EL (cell line): ENCODE measurements around the gene BIRC3.
"Not testable (repeated sequence)": the region's sequence is repeated elsewhere in the genome, so short reads cannot be mapped to it uniquely, and the experiment has no call there.

Experiments
- DNase-seq: peaks from one replicate; pipeline ENCODE4 v3.0.0-alpha.2; 2016

Gene BIRC3

DNA sequence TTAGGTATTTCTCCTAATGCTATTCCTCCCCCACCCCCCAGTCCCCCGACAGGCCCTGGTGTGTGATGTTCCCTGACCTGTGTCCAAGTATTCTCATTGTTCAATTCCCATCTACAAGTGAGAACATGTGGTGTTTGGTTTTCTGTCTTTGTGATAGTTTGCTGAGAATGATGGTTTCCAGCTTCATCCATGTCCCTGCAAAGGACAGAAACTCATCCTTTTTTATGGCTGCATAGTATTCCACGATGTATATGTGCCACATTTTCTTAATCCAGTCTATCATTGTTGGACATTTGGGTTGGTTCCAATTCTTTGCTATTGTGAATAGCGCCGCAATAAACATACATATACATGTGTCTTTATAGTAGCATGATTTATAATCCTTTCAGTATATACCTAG lies 20.5 kb upstream of the BIRC3 start:
- DNase-seq: not testable (repeated sequence)

DNA sequence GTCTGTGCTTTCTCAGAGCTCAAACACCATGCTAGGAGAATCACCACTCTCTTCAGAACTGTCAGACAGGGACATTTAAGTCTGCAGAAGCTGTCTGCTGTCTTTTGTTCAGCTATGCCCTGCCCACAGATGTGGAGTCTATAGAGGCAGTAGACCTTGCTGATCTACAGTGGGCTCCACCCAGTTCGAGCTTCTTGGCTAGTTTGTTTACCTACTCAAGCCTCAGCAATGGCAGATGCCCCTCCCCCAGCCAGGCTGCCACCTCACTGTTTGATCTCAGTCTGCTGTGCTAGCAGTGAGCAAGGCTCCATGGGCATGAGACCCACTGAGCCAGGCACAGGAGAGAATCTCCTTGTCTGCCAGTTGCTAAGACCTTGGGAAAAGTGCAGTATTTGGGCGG lies 16.4 kb upstream of the BIRC3 start:
- not testable (repeated sequence) for DNase-seq

DNA sequence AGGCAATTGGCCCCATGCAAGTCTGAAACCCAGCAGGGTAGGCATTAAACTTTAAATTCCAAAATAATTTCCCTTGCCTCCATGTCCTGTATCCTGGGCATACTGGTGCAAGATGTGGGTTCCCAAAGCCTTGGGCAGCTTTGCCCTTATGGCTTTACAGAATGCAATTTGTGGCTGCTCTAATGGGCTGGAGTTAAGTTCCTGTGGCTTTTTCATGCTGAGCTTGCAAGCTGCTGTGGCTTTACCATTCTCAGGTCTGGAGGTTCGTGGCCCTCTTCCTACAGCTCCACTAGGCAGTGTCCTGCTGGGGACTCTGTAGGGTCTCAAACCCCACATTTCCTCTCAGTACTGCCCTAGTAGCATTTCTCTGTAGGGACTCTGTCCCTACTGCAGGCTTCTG lies 15.0 kb upstream of the BIRC3 start:
- no peak for DNase-seq

DNA sequence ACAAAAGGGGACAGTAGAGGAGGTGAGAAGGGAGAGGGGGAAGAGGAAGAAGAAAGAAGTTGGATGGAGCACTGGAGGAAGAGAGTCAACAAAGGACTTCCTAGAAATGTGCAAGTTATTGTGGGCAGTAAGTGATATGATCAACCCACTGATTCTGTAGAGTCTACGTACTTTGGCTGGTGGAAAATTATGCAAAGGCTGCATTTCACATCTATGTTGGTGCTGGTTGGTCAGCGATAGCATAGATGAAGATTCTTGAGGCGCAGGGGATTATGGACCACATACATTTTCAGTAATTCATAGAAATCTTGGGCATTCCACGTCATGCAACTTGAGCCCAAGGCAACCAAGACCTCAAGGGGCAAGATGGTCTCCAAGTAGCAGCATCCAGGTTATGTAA lies 12.6 kb upstream of the BIRC3 start:
- no peak for DNase-seq

DNA sequence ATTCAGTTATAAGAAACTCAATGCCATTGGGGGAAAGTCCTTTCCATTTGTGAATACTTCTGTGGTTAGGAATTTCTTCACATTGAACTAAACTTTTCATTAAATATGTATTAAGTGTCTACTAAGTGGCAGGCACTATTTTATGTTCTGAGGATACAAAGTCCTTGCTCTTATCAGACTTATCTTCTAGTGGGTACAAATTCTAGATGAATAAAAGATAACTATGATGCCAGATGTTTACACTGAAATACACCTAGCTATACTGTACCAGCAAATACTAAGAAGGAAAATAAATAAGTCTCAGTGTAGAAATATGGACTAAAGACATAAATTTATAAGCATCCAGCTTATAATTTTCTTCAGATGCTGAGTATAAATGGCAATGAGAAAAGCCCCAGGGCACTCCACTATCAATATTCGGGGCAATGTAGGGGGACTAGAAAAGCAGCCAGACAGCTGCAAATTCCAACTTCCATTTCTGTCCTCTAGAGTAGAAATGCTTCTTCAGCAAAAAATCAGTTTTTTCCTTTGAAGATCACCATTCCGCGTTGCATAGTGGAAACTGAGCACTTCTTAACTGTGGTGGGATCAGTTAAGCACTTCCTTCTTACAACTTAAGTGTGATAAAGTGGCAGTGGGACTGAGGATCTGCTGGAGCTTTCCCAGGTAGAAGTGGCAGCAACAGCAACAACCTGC lies 11.8 kb upstream of the BIRC3 start:
- DNase-seq: no peak

DNA sequence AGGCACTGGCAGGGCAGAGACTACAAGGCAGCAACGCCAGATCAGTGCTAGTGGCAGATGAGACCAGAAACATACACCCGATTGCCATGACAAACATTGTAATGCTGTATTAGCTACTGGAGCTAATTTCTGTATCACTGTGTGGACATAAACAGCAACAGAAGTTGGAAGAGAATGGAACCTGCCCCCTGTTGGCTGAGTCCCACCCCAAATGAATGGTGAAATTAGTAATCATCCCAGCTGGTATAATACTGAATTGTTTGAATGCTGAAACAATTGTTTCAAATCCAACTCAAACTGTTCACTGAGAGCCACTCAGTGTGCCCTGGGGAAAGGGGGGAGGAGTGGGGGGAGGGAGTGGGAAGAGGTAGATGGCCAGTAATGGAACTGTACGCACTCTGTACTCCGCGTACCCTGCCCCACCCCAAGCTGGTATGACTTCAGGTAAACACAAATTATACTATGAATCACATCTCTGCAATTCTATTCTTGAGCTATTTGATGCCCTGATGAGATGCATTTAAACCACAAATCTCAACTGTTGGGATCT lies 11.2 kb upstream of the BIRC3 start:
- DNase-seq: no peak

DNA sequence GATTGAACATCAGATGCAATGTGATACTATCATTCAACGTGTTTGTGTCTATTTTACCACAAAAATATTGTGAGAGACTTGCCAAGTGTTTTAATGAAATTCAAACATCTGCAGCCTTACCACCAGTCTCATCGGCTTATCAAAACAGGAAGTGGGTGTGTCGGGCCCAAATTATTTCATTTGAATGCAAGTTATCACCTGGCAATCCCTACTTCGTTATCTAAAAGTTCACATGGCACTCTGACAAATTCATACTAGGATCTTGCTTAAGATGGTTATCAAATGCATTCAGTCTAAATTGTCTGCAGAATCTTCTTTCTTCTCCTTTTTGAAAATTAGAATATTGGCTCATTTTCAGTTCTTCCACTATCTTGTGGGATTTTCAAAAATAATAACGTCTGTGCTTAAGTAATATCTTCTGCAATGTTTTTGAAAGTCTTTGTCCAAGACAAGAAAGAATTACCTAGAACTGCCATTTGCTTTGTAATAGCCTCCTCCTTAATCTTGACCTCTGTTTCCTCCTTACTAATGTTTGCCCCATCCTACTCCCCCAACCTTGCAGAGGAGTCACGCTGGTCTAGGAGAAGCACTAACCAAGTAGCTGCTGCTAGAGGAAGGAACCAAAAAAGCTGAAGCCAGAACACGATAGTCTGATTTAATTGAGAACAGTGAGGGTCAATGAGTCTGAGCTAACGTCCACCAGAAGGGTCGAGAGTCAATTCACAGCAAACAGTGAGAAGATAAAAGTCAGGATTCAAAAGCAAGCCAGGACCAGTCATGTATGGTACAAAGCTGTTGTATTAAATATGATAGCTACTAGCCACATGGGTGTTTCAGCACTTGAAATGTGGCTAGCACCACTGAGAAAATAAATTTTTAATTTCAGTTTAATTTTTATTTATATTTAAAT lies 10.2 kb upstream of the BIRC3 start:
- no peak for DNase-seq

DNA sequence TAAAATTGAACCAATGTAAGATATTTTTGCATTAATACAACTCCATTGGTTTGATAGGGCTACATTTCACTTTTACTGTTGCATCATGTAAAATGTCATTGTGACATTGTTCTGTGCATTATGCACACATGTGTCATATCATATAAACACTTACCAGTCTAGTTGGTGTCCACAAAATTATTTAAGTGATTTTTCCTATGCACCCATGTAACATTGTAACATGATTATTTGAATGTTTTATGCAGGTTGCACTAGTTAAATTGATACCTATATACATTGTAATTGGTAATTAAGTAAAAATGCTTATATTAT lies 9.6 kb upstream of the BIRC3 start:
- DNase-seq: no peak

DNA sequence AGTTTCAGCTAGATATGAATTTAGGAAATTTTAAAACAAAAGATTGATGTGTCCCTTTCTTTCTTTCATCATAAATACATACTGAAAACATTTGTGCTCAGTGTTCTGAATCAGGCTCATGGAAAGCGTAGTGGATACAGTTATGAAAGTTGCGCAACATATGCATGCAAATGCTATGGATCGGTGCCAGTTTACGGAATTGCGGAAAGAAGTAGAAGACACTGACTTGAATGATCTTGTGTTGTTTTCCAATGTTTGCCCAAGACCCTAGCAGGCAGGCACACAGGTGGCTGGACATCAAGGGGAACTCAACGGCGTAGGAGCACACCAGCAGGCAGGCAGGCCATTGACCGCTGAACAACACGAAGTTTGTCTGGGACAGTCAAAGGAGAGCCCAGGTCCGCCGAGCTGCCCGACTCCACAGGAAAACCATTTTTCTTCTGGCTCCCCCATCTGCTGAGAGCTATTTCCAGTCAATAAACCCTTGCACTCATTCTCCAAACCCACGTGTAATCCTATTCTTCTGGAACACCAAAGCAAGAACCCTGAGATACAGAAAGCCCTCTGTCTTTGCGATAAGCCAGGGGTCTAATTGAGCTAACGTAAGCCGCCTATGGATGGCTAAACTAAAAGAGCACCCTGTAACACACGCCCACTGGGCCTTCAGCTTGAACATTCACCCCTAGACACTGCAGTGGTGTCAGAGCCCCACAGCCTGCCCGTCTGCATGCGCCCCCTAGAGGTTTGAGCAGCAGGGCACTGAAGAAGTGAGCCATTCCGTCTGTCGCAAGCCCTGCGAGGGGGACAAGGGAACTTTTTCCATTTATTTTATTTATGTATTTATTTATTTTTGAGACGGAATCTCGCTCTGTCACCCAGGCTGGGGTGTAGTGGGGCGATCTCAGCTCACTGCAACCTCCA lies 7.4 kb upstream of the BIRC3 start:
- no peak for DNase-seq

DNA sequence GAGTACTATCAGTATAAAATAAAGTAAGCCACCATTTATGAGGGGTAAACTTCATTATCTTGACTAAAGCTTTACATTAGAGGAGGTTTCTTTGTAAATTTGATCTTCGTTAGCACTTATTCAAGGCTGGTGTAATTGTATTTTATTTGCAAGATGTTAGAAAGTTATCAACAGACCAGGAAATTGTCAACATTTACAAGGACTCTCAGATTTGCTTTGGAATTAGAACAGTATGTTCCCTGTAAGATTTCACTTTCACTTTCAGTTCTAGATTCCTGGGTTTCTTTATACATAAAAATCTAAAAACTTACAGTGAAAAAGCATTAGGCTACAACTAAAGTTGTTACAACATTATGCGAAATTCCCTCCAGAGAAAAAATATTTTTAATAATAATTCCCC lies 4.6 kb upstream of the BIRC3 start:
- no peak for DNase-seq

DNA sequence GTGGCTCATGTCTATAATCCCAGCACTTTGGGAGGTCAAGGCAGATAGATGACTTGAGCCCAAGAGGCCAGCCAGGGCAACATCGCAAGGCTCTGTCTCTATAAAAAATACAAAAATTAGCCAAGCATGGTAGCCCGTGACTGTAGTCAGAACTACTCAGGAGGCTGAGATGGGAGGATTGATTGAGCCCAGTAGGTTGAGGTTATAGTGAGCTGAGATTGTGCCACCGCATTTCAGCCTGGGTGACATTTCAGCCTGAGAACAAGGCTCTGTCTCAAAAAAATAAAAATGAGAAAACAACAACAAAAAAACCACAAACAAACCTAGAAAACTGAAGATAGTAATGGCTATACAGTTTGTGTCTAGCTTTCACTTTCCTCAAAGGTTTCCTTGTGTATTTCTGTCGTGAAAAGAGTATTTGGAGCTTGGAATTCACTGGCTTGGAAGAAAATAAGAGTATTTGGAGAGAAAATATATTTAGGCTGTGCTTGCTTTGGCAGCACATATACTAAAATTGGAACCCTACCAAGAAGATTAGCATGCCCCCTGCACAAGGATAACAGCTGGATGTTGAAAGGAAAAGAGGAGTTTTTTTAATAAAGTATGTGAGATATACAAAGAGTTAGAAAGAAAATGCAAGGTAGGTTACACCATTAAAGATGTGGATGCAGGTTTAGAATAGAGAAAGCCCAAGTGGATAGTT lies 3.9 kb upstream of the BIRC3 start:
- DNase-seq: no peak

DNA sequence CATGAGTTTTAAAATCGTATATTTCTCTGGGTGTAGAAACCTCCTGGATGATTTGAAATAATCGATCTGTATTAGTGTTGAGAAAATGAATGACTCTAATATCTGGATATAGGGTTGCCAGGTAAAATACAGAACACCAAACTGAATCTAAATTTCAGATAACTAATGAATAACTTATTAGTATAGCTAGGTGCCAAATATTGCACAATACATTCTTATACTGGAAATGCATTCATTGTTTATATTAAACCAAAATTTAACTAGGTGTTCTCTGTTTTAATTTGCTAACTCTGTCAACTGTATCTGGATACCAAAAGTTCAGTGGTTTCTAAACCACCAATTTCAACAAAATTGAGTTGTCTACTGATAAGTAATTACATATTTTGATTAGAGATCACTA lies 2.5 kb upstream of the BIRC3 start:
- no peak for DNase-seq

DNA sequence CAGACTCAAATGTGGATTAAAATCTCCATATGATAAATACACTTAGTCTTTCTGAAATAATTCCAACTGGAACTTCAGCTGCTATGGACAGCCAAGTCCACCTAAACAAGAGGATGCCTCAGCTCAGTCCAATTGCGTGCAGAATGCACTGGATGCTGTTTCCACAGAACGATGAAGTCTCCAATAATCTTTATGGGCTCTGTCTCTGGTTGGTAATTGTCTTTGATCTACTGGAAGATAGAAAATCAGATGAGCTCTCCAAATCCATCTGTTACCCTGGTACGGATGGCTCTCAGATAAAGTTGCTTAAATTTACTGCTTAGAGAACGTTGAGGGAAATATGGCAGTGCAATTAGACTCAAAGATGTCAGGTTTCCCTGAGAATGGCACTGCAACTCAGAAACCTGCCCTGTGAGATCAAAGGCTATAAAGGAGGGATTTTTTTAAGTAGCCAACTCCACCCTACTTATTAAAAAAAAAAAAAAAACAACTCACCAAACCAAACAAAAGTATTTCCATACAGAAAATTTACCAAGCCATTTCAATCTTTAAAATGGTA lies 859 bp upstream of the BIRC3 start:
- DNase-seq: no peak

DNA sequence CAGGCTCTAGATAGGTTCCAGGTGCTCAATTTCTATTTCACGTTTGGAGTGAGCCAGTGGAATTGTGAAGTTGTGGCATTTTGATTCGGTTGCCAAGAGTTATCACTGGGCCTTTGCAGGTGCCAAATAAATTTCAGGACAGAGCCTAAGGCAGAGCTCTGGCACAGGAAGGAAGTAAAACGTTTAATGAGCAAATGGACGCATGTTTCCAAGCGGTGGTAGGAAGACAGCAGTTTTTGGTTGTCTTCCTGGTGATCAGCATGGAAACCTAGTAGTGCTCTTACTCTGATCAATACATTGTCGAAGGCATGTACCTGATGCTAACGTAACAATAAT lies 452 bp downstream of the BIRC3 start:
- DNase-seq: no peak

DNA sequence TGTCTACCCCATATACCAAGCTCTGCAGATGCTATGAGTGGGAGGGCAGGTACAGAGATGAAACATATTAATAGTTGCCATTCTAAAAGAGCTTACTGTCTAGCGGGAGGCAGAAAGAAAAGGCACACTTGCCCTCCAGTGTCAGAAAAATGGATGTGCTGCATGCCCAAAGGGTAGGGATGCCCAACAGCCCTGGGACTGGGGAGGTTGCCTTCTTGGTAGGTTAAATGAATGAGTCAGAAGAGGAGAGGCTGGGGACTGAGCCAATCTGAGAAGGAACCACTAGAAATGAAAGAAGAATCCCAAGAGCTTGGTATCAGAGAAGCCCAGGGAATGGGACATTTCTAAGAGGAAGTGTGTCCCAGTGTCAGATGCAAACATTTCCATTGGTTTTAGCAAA lies 1.2 kb downstream of the BIRC3 start:
- DNase-seq: peak; percentile 65

DNA sequence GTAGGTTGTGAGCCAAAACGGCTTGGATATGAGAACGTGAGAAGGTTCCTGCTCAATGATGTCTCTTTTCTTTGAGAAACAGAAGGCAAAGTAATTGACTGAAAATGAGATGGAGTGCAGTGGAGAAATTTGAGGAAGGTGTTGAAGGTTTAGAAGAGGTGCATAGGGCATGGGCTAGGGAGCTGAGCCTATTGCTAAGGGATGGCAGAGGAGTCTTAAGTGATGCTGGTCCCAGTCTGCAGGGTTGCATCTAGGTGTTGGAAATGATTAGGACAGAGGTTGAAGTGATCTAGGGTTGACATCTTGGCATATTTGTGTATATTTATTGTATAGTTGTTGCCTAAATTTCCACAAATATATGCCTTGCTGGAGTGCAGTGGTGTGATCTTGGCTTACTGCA lies 2.3 kb downstream of the BIRC3 start:
- no peak for DNase-seq

DNA sequence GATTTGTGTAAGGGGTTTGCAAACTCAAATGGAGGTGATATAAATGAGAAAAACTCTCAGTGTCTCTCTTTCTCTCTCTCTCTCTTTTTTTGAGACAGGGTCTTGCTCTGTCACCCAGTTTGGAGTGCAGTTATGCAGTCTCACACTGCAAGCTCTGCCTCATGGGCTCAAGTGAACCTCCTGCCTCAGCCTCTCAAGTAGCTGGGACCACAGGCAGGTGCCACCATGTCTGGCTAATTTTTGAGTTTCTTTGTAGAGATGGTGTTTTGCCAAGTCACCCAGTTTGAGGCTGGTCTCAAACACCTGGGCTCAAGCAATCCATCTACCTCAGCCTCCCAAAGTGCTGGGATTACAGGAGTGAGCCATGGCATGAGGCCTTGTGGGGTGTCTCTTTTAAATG lies 2.9 kb downstream of the BIRC3 start:
- DNase-seq: no peak

DNA sequence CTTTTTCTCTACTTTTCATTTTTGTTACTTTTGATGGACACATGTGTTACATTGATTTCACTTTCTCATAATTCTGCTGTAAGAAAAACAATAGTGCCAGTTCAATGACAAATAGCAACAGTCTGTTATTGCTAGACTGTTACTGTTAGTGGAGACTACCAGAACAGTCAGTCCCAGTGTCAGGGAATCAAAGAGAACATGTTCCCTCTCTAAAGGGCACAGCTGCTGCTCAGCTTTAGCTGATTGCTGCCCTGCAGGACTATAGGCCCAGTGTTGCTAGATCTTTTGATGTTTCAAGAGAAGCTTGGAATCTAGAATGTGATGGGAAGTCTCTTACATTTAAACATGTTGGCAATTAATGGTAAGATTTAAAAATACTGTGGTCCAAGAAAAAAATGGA lies 3.4 kb downstream of the BIRC3 start:
- DNase-seq: no peak

DNA sequence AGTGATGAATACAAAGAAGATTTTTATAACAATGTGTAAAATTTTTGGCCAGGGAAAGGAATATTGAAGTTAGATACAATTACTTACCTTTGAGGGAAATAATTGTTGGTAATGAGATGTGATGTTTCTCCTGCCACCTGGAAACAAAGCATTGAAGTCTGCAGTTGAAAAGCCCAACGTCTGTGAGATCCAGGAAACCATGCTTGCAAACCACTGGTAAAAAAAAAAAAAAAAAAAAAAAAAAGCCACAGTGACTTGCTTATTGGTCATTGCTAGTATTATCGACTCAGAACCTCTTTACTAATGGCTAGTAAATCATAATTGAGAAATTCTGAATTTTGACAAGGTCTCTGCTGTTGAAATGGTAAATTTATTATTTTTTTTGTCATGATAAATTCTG lies 5.3 kb downstream of the BIRC3 start:
- peak; percentile 25 for DNase-seq

DNA sequence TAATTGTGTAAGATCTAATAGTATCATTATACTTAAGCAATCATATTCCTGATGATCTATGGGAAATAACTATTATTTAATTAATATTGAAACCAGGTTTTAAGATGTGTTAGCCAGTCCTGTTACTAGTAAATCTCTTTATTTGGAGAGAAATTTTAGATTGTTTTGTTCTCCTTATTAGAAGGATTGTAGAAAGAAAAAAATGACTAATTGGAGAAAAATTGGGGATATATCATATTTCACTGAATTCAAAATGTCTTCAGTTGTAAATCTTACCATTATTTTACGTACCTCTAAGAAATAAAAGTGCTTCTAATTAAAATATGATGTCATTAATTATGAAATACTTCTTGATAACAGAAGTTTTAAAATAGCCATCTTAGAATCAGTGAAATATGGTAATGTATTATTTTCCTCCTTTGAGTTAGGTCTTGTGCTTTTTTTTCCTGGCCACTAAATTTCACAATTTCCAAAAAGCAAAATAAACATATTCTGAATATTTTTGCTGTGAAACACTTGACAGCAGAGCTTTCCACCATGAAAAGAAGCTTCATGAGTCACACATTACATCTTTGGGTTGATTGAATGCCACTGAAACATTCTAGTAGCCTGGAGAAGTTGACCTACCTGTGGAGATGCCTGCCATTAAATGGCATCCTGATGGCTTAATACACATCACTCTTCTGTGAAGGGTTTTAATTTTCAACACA lies 6.4 kb downstream of the BIRC3 start:
- DNase-seq: peak; percentile 84

DNA sequence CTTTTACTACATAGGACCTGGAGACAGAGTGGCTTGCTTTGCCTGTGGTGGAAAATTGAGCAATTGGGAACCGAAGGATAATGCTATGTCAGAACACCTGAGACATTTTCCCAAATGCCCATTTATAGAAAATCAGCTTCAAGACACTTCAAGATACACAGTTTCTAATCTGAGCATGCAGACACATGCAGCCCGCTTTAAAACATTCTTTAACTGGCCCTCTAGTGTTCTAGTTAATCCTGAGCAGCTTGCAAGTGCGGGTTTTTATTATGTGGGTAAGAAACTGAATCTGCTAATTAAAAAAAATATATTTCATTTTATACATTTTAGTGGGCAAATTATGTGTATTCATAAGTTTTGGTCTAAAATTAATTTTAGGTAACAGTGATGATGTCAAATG lies 7.8 kb downstream of the BIRC3 start:
- no peak for DNase-seq

DNA sequence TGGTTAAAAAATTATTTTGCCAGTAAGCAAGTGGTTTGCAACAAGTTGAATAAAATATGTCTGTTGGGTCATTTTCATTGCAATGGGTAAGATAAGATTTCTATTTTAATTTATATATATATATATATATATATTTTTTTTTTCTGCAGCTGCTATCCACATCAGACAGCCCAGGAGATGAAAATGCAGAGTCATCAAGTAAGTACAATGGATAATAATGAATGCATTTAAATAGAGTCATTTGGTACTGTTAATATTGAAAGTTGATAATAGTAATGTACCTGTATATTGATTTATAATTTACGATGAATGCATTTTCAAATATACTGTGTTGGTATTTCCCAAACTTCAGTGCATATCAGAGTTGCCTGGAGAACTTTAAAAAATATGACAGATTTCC lies 11.5 kb downstream of the BIRC3 start:
- no peak for DNase-seq
